GM21786 (cell line): ENCODE results near the gene KLF6.
A peak's percentile ranks its signal among the peaks of the same experiment; 100 is the strongest.

Source experiments
- ATAC-seq: cut with Tn5 transposase; IDR thresholded peaks from one replicate; pipeline ENCODE4 v1.9.1; 2021; ENCODE audit not compliant: unreplicated experiment

The KLF6 gene

GRCh38 chr10:3812141-3812540, 27.1 kb upstream of the KLF6 start:
- ATAC-seq = no peak

- ATAC-seq = peak; percentile 74
These were observed 26.4 kb upstream of the KLF6 start for GRCh38 chr10:3811291-3811870.

GRCh38 chr10:3808689-3809199, 23.7 kb upstream of the KLF6 start:
- no peak for ATAC-seq

GRCh38 chr10:3807928-3808496, 23.0 kb upstream of the KLF6 start:
- no peak for ATAC-seq

GRCh38 chr10:3807211-3807927, 22.4 kb upstream of the KLF6 start:
- no peak for ATAC-seq

- no peak for ATAC-seq
These were observed 21.6 kb upstream of the KLF6 start for GRCh38 chr10:3806603-3807002.

GRCh38 chr10:3805791-3806461, 20.9 kb upstream of the KLF6 start:
- peak; percentile 44 for ATAC-seq

GRCh38 chr10:3805201-3805790, 20.3 kb upstream of the KLF6 start:
- peak; percentile 37 for ATAC-seq

GRCh38 chr10:3803927-3804741, 19.1 kb upstream of the KLF6 start:
- no peak for ATAC-seq

GRCh38 chr10:3803295-3803926, 18.4 kb upstream of the KLF6 start:
- no peak for ATAC-seq

- no peak for ATAC-seq
These were observed 17.7 kb upstream of the KLF6 start for GRCh38 chr10:3802526-3803265.

GRCh38 chr10:3801558-3802192, 16.7 kb upstream of the KLF6 start:
- no peak for ATAC-seq

- ATAC-seq = no peak
These were observed 15.6 kb upstream of the KLF6 start for GRCh38 chr10:3800586-3800985.

- no peak for ATAC-seq
These were observed 12.7 kb upstream of the KLF6 start for GRCh38 chr10:3797750-3798149.

GRCh38 chr10:3793553-3793952, 8.5 kb upstream of the KLF6 start:
- no peak for ATAC-seq

GRCh38 chr10:3792710-3793219, 7.8 kb upstream of the KLF6 start:
- no peak for ATAC-seq

- ATAC-seq = no peak
These were observed 7.1 kb upstream of the KLF6 start for GRCh38 chr10:3791974-3792633.

GRCh38 chr10:3790858-3791257, 5.8 kb upstream of the KLF6 start:
- no peak for ATAC-seq
